EL (cell line): ENCODE measurements around the gene RREB1.

ENCODE experiments used
- DNase-seq: peaks from one replicate; pipeline ENCODE4 v3.0.0-alpha.2; 2016

Gene RREB1

DNA sequence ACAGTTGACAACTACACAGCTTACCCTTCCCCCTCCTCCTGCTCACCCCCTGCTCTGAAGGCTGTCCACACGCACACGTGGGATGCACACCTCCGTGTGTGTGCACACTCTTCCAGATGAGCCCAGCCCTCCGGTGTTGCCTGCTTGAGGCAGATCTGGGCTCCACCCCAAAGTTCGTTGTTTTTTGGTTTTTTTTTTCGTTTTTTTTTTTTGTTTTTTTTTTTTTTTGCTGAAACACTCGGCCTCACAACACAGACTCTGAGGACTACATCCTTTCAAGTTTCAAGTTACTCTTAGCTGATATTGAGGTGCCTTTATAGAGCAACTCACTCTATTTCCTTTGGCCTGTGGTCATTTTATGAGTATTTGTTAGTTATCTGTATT is 88.2 kb downstream of the RREB1 start:
- no peak for DNase-seq

DNA sequence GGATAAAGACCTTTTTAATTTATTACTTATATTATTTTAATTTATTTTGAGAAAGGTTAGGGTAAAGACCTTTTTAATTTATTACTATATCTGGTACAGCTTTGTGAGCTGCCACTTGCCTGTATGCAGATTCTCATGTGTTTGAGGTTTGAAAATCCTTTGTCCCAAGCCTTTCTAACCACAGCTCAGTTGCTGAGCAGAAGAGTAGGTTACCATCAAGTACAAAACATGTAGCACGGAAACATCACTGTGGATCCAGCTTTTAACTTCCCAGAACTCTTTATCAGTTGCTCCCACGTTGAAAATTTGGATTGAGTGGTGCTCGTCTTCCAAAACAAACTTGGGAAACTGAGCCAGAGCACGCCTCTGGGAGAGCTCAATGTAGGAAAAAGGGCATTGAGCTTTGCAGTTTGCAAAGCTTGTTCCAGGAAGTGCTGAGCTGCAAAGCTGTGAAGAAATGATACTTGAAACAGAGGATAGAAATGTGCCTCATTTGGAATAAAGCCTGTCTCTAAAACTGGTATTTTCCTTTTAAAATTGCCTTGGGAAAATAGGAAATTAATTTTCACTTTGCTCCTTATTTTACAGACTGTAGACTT is 89.0 kb downstream of the RREB1 start:
- DNase-seq = no peak

DNA sequence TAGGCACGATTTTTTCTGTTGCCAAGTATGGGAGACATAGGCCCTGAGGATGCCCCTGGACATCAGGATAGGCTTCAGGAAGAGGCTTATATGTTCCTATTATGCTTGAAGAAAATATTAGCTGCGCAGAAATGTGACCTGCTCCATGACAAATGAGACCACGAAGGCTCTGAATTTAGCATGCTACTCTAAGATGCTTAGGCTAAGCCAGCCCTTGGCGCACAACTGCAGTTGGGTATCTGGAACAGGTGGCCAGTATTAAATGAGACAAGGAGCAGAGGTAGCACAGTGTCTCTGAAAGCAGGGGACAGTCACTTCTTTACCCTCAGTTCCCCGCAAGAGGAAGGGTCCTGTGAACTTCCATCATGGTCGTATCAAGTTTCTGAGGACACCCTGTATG is 90.0 kb downstream of the RREB1 start:
- DNase-seq = no peak

DNA sequence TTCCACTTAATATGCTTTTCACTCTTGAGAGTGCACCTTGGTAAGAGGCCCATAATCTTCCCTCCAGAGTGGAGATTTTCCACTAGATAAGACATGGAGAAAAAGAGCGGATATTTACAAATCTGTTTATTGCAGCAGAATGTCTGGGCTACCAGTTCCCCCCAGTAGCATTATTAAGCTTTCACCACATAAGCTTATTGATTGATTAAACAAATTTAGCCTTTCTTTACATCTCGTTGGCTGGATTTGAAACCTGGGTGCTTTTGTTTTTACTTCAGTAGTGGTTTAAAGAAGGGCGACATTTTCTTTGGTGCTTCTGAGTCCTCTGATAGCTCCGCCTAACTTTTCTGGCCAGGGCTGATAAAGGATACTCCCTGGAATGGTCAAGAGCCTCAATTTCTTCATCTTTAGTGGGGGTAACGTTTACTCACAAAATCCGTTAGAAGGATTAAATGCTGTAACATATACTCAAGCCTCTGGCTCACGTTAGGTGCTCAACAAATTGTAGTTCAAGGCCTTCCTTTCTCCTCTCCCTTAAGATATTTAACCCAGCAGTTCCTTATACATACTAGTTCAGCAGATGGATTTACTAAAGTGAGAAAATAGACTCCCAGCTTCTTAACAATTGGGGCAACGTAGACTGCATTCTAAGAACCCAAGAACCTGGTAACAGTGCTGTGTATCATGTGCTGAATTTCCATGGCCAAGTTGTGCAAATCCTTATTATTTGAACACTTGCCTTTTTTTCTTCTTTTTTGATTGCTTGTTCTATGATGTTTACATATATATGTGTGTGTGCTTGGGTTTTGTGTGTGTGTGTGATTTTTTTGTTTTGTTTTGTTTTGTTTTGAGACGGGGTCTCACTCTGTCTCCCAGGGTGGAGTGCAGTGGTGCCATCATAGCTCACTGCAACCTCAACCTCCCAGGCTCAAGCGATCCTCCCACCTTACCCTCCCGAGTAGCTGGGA is 91.4 kb downstream of the RREB1 start:
- DNase-seq = no peak

DNA sequence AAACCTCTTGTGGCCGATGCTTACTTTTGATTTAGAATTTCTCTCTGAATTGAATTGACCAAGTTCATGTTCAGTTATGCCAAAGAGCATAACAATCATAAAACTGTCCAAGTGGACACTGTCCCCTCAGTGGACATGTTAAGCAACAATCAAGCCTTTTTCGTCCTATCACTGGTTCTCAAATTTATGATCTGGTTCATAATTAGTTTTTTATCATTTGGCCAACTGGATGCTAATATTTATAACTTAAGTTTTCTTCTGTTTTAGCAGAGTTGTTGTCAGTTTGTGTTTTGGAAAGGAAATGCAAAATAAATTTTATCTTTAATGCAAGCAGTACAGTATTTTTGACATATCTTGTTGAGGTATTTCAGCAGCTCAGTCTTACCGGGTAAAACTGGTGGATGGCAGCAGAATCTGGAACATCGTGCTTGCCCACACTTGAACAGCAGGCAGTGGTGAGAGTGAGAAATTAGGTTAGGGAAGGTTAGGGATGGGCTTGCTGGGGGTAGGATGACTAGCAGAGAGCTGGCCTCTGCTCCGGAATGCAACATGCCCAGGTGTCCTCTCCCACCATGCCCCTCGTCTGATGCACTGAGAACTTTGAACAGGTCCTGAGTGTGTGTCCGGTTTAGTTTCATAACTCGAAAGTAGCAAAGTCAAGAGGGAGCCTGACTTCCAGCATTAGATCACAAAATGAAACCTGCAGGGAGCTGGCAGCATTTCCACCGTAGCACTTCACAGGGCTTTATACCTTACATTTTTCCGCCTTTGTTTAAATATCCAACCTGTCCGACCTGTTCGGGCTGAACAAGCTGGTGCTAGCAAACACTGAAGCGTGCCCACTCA is 93.1 kb downstream of the RREB1 start:
- DNase-seq = no peak

DNA sequence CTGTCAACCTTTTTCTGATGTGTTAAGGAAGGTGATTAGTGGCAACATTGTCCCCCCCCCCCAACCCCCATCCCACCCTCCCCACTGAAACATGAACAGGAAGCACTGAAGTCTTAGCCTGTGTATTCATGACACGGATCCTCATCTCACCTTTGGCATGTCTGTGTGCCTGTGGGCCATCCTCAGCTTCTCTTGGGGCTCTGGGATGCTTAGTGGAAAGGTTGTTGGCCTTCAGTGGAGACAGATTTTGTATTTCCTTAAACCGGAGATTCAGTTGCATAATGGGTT is 93.6 kb downstream of the RREB1 start:
- DNase-seq = no peak

DNA sequence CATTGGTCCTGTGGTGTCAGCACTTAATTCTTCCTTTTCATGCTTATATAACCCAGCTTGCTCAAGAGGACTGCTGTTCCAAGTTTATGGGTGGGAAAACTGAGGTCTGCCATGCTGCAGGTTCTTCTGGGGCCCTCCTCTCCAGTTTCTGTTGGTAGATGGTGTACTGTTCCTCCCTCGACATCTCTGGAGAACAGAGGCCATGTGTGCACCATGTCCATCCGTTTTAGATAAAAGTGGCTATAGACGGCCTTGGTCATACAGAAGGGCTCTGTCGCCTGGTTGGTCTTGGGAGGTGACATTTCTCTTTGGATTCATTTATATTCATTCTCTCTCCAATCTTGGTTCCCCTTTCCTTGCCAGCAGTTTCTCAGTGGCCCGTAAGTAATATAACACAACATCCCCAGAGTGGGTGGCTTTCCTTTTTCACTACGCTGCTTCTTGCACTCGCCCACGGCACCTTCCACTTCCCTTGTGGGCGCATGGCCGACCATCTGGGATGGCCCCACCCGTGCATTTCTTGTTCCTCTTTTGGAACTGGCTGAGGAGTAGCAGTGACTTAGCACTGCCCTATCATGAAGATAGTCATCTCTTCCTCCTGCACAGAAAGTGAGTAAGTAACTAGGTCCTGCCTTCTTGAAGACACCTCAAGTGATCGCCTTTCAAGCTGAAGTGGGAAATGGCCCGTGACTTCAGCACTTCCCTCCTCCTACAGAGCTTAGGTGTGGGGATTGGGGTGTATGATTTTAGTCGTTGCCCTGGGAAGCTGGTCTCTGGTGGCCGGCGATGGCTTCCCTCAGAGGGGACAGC is 94.2 kb downstream of the RREB1 start:
- no peak for DNase-seq

DNA sequence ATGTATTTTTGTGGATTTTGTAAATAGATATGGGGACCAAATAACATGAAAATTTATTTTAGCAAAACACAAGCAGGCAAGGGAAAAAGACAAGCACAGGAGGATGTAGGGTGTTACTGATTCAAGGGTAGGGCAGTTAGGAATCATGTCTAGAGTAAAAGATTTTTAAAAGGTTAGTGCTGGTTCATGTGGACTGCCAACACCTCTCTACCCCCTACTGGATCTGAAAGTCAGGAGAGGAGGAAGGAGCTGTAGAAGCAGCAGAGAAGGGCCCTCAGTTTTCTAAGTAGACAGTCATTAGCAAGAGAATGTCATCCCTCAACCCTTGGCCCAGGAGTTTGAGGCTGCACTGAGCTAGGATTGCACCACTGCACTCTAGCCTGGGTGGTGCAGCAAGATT is 95.2 kb downstream of the RREB1 start:
- DNase-seq = no peak

DNA sequence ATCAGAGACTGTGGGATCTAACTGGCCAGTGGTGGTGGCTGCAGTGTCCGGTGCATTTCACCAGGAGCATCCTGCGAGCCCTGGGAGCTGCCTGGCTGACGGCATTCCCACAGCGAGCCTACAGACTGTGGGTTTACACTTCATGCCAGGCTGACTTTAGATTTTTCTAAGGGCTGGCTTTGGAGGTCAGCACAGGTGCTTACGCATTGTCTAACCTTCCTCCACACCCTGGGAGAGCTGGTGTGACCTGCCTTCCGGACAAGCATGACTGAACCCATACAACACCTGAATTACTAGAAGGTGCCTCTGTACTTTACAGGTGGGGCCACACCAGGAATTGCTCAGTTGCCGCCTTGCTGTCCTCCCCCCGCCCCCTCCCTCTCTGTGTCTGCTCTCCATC is 96.2 kb downstream of the RREB1 start:
- no peak for DNase-seq

DNA sequence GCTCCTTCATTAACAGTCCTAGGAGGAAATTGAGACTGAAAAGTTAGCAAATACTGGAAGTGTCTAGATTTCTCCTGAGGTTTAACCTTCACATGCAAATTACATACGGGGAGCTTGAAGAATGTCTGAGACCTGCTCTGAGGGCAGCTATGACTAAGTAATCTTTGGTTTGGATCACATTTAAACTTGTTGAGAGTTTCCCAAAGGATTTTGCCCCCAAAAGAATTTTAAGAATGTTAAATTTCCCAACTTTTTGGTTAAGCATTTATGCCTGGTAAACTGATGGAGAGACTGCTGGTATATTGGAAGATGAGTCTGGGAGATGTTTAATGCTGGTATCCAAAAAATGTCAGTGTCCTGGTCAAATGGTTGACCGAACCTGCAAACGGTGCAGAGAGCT is 97.0 kb downstream of the RREB1 start:
- DNase-seq = peak; percentile 70

DNA sequence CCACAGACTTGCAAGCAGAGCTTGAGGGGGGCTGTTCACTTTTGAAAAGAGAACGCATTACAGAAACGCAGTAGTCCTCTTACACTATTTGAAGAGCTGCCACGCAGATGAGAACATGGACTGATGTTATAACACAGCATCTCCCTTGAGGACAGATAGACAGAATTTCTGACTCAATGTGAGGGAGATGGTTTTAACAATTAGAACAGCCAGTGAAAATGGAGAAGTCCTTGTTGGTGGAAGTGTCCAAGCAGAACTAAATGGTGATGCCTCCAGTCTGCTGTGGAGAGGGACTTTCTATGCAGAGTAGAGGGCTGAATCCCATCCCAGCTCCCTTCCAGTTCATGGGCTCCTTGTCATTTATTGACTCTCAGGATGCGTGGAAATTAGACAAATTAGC is 100.0 kb downstream of the RREB1 start:
- DNase-seq = no peak

DNA sequence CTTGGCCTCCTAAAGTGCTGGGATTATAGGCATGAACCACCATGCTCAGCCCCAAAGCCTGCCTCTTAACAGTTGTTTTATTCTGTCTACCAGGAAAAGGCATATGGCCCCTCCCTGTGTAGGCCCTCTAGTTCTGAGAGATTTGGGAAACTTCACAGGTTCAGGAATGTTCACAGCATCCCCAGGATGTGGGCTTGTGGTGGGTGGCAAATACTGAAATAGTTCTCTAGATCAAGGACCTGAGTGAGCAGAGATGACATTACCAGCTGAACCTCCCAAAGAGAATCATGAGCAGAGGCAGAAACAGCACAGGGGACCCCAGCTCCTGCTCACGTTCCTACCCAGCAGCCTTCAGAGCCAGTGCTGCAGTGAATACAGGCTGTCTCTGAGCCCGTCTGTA is 105.7 kb downstream of the RREB1 start:
- DNase-seq = no peak

DNA sequence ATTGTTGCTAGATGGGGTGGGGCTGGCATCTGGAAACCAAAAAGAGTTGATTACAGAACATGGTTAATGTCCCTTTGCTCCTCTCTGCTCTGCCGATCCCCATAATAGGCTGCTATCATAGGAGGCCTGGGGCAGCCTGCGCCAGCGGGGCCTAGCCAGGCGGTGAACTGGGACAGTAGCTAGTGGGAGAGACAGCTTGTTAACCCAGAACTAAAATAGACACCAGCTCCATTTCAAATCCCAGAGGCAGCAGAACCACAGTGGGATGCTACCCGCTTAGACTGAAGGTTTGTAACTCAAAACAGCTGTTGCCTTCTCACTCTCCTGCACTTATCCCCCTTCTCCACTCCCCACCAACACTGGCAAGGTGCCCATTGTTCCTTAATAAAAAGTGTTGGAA is 106.7 kb downstream of the RREB1 start:
- DNase-seq = no peak

DNA sequence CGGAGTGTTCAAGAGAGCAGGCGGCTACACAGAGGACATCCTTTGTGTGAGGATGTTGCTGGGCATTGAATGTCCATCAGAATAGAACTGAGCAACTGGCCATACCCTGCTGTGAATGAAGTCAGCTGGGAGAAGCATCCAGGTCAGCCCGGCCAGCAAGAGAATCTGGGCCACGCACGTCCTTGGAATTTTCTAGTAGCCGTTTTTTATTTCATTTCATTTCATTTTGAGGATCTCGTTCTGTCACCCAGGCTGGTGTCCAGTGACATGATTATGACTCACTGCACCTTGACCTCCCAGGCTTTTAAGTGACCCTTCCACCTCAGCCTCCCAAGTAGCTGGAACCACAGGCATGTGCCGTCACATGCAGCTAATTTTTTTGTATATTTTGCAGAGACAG is 107.4 kb downstream of the RREB1 start:
- peak; percentile 84 for DNase-seq

DNA sequence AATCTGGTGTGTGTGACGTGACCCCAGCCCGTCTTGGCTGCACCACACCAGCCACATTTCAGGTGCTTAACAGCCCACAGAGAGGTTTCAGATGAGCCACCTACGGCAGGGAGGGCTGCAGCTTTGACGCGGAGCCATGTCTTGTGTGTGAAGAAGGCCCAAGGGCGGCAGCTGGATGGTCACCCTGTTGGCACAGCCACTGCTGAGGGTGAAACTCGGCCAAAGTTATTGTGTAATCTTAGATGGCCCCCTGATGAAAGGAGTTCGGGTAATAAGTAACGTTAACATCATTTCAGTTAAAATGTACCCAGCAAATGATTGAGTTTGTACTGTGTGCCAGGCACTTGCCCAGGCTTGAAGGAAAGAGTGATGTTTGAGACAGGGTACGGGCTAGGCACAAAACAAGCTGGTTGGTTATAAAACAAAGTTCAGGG is 108.1 kb downstream of the RREB1 start:
- DNase-seq = no peak

DNA sequence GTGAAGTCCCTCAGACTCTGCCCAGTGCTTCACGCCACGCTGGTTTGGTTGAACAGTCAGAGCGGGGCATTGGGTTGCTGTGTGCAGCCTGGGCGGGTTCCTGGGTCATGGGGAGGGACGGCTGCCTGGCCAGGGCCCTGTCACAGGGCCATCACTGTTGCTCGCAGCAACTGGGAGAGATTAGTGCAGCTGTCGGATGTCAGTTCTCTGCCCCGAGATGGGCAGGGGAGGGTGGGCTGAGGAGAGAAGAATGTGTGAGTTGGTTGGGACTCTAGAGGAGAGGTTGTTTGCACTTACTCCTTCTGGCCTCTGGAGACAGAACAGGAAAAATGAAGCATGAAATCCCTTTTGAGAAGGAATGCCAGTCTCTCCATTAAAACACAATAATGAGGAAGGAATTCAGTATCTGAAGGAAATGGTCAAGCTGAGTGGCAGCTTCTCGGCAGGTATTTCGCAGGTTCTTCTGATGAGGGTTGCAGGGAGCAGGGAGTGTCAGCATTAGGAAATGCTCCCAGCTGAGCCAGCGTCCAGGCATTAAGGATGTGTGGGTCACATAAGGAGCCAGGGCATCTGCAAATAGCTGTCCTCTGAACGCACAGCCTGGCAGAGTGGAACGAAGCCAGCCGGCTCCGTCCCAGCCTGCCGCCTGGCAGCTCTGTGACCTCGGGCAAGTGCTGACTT is 109.3 kb downstream of the RREB1 start:
- no peak for DNase-seq

DNA sequence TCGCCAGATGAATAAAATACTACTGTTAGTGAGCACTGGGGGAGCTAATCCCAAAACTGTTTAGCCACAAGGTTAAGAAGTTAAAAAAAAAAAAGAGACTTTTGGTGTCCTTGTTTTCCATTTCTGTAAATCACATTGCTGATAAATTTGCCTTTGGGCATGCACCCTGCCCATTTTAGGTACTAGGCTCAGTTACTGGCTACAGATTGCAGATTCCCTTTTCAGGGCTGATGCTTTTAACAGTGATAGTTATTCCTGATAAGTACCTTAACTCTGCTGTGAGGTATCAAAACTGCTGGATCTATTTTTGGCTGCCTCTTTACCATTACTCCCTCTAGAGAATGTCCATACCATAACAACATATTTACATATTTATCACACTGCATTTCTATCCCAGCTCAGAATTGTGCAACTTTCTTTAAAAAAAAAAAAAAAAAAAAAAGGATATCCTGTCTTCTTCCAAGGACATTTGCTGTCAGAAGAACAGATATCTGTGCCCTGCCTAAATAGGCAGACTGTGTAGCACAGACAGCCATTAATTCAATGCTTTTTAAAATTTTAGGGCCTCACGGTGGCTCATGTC is 110.7 kb downstream of the RREB1 start:
- DNase-seq = no peak

DNA sequence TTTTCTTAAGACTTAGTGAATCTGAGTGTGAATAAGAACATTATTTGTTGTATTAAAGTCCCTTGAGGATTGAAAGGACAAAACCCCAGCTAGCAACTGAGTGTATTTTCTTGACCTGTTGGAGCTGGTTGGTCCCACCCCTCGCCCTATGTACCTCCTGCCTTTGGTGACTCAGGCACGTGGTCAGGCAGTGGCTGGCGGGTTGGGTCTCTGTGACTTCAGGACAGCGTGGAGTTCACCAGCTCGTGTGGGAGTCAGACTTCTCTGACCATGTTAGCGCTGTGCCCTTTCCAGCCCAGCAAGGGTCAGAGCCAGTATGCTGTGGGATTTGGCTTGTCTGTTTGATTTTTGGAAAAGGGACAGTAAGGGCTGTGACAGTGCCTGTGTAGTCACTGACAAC is 111.5 kb downstream of the RREB1 start:
- peak; percentile 48 for DNase-seq

DNA sequence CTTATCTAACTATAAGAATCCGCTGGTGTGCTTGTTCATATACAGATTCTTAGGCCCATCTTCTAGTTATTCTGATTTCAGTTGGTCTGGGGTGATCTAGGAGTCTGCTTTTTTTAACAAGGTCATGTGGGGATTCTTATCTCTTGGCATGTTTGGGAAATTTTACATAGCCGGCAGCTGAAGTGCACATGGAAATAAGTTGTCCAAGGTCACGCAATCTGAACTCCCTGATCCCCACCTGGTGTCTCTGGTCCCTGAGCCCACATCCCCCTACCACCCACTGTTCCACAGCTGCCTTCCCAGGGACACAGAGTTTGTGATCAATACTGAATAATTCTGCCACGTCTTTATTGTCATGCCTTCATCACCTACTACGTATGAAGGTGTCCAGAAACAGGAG is 114.4 kb downstream of the RREB1 start:
- no peak for DNase-seq

DNA sequence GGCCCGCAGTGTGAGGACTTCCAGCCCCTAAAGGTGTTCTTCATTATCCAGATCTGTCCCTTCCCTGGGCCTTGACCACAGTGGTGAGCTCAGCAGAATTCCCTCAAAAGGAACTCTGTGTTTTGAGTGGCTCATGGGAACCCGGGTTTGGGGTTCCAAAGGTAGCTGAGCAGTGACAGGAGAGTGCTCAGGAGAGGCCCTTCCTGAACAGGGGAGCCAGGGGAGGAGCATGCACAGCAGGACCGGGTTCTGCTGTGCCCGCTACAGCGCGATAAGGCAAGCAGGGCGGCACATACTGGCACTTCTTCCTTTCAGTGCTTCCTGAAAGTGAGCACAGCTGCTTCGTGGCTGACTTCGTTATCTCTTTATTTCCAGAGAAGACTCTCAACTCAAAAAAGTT is 117.0 kb downstream of the RREB1 start:
- no peak for DNase-seq

DNA sequence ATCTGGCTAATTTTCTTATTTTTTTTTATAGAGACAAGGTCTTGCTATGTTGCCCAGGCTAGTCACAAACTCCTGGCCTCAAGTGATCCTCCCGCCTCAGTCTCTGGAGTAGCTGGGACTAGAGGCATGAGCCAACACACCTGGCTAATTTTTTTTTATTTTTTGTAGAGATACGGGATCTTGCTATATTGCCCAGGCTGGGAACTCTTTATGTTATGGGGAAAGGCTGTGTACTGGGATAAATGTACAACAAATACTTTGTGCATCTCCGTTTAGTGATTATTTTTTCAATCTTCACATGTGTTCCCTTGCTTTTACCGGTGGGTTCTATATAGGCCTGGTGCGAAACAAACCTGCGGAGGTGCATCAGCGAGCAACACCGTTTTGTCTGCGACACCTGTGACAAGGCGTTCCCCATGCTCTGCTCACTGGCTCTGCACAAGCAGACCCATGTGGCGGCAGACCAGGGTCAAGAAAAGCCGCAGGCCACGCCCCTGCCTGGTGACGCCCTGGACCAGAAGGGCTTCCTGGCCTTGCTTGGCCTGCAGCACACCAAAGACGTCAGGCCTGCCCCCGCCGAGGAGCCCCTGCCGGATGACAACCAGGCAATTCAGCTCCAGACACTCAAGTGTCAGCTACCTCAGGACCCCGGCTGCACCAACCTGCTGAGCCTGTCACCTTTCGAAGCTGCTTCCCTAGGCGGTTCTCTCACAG is 121.1 kb downstream of the RREB1 start:
- DNase-seq = no peak
